ENCODE data around the gene PRRC2C. TPM values are rescaled to one million over a fixed set of nuclear protein-coding genes. Genes with fewer than 3 reads are reported as not detected.
"Not testable (repeated sequence)": the region's sequence is repeated elsewhere in the genome, so short reads cannot be mapped to it uniquely, and the experiment has no call there.

The PRRC2C gene
- total RNA-seq, 1 experiment from 2014 or later, result 267 TPM

- Histone ChIP-seq H3K9ac (ENCODE audit: extremely low read depth, insufficient read length, low read length) (no peak overlapping the region), H2BK15ac (ENCODE audit: low read depth, low read length) (no peak overlapping the region), H3K56ac (ENCODE audit: insufficient read length, low read depth, low read length) (no peak overlapping the region), H3K18ac (ENCODE audit: insufficient read length, low read depth, low read length) (no peak overlapping the region), H4K5ac (ENCODE audit: insufficient read length, low read depth, low read length) (no peak overlapping the region), H2BK5ac (ENCODE audit: insufficient read length, low read length) (no peak overlapping the region), H2BK120ac (ENCODE audit: low read depth, low read length, poor library complexity, severe bottlenecking) (no peak overlapping the region), H3K23me2 (ENCODE audit: insufficient read length, low read depth, low read length, poor library complexity, severe bottlenecking) (no peaks in the 10 kb centered on the region), H3K27me3 (ENCODE audit: insufficient read depth, low read length) (no peaks in the 10 kb centered on the region), H2BK20ac (ENCODE audit: low read depth, low read length, poor library complexity, severe bottlenecking) (no peak overlapping the region), H3K27ac (ENCODE audit: insufficient read length, low read depth, low read length) (no peak overlapping the region), H3K4me2 (ENCODE audit: insufficient read depth, insufficient read length, low read length) (no peak overlapping the region), H3T11ph (ENCODE audit: low read length) (no peak overlapping the region), H2BK12ac (ENCODE audit: insufficient read length, low read depth, low read length) (no peak overlapping the region), H2AFZ (ENCODE audit: low read length) (no peak overlapping the region), H4K91ac (ENCODE audit: insufficient read length, low read depth, low read length) (no peak overlapping the region), H3K14ac (ENCODE audit: insufficient read depth, low read length) (no peak overlapping the region), H2AK5ac (ENCODE audit: insufficient read length, low read length) (no peak overlapping the region), H3K79me2 (ENCODE audit: insufficient read depth, low read length) (no peaks in the 10 kb centered on the region), H3K4ac (ENCODE audit: low read depth, low read length) (no peak overlapping the region), H4K20me1 (ENCODE audit: control insufficient read depth, insufficient read depth, insufficient read length) (no peaks in the 10 kb centered on the region), H4K8ac (replicated peaks; ENCODE audit: insufficient read length, low read depth, low read length) (no peak overlapping the region), H3K79me1 (ENCODE audit: insufficient read depth, low read depth, low read length, poor library complexity, severe bottlenecking) (no peaks in the 10 kb centered on the region), H3K4me1 (ENCODE audit: insufficient read depth, low read length) (no peaks in the 10 kb centered on the region), H3K23ac (ENCODE audit: insufficient read length, low read depth, low read length) (no peak overlapping the region), H3K9me3 (ENCODE audit: control insufficient read depth, low read depth, low read length) (no peaks in the 10 kb centered on the region)
- no peak for DNase-seq
- no peaks in the 10 kb centered on the region for H3K9me3 Mint-ChIP-seq
- H3K4me1 Mint-ChIP-seq, result peaks cover 0 to 3% of the 10 kb centered on the region in 2 experiments; a peak in 1 of 4 replicates
- H3K4me3 Mint-ChIP-seq, result no peak overlapping the region
- H3K36me3 Mint-ChIP-seq (ENCODE audit: insufficient read depth in 1 of 3, low read depth in 3 of 3), result peaks cover 8 to 22% (median 8%) of the 10 kb centered on the region in 3 experiments; a peak in 6 of 7 replicates
- no CpG with 5 or more reads among the region's 1 CpG for WGBS (ENCODE audit: extremely low coverage, insufficient read length, low lambda C conversion rate)
- no peaks in the 10 kb centered on the region for H3K27me3 Mint-ChIP-seq (ENCODE audit: low read depth)
- H3K27ac Mint-ChIP-seq, result no peak overlapping the region
- no peak for TF ChIP-seq CTCF (conservative IDR thresholded peaks at IDR 0.05)
Observed at GRCh38 chr1:171597203-171597602, 111.9 kb downstream of the PRRC2C start.

GRCh38 chr1:171600310-171600709 lies 115.0 kb downstream of the PRRC2C start:
- not testable (repeated sequence) for H3K27me3 ChIP-seq (ENCODE audit: insufficient read depth, low read length); H2AFZ ChIP-seq (ENCODE audit: low read length); H3K4me3 Mint-ChIP-seq; H3K18ac ChIP-seq (ENCODE audit: insufficient read length, low read depth, low read length); H4K8ac ChIP-seq (replicated peaks; ENCODE audit: insufficient read length, low read depth, low read length); H4K20me1 ChIP-seq (ENCODE audit: control insufficient read depth, insufficient read depth, insufficient read length); H4K5ac ChIP-seq (ENCODE audit: insufficient read length, low read depth, low read length); H3K23me2 ChIP-seq (ENCODE audit: insufficient read length, low read depth, low read length, poor library complexity, severe bottlenecking); H3K27ac Mint-ChIP-seq; H3K9ac ChIP-seq (ENCODE audit: extremely low read depth, insufficient read length, low read length); H2BK5ac ChIP-seq (ENCODE audit: insufficient read length, low read length); H3K27ac ChIP-seq (ENCODE audit: insufficient read length, low read depth, low read length); H3K4ac ChIP-seq (ENCODE audit: low read depth, low read length); H2BK12ac ChIP-seq (ENCODE audit: insufficient read length, low read depth, low read length); DNase-seq; H2BK15ac ChIP-seq (ENCODE audit: low read depth, low read length); H3K79me2 ChIP-seq (ENCODE audit: insufficient read depth, low read length); H3K56ac ChIP-seq (ENCODE audit: insufficient read length, low read depth, low read length); H3K23ac ChIP-seq (ENCODE audit: insufficient read length, low read depth, low read length); H2AK5ac ChIP-seq (ENCODE audit: insufficient read length, low read length); H3K14ac ChIP-seq (ENCODE audit: insufficient read depth, low read length); H3K79me1 ChIP-seq (ENCODE audit: insufficient read depth, low read depth, low read length, poor library complexity, severe bottlenecking); H3K4me1 ChIP-seq (ENCODE audit: insufficient read depth, low read length); H3K36me3 Mint-ChIP-seq (ENCODE audit: insufficient read depth in 1 of 3, low read depth in 3 of 3); H3T11ph ChIP-seq (ENCODE audit: low read length); H4K91ac ChIP-seq (ENCODE audit: insufficient read length, low read depth, low read length); H2BK20ac ChIP-seq (ENCODE audit: low read depth, low read length, poor library complexity, severe bottlenecking); H3K27me3 Mint-ChIP-seq (ENCODE audit: low read depth); H2BK120ac ChIP-seq (ENCODE audit: low read depth, low read length, poor library complexity, severe bottlenecking); H3K9me3 Mint-ChIP-seq; H3K4me2 ChIP-seq (ENCODE audit: insufficient read depth, insufficient read length, low read length); H3K9me3 ChIP-seq (ENCODE audit: control insufficient read depth, low read depth, low read length)
- no CpG with 5 or more reads among the region's 2 CpGs for WGBS (ENCODE audit: extremely low coverage, insufficient read length, low lambda C conversion rate)
- peaks cover 12 to 14% of the 10 kb centered on the region in 2 experiments for H3K4me1 Mint-ChIP-seq
